Measurements from ENCODE around the gene LTBP1.

The LTBP1 gene

DNA sequence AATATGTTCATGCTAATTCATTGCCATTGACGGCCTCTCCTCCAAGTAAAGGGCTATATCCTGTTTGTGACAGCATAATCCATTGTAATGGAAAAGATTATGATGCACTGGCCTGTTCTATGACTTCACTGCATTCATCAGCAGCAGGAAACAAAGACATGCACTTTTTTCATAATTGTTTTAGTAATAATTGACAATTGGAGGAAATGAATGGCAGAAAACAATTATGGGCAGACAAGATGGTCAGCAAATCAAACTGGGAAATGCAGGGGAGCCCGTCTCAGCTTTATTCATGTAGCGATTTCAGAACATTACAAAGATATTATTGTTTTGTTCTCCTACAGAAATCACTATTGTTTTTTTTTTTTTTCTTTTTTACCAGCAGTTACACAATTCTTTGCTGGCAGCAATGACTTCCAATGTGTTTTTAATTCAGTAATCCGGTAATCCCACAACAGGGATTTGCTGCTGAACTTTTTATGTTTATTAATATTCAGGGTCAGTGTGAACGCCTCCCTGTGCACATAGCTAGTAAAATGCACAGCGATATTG, 495.9 kb downstream of the LTBP1 start:
- no peaks in the 10 kb centered on the region for H3K36me3 Mint-ChIP-seq
- no peaks in the 10 kb centered on the region for H3K4me1 Mint-ChIP-seq (ENCODE audit: low read depth)
- H3K4me3 Mint-ChIP-seq = no peak overlapping the region
- H3K9me3 Mint-ChIP-seq (ENCODE audit: low read depth) = no peaks in the 10 kb centered on the region
- H3K27ac Mint-ChIP-seq = no peak overlapping the region
- H3K27me3 Mint-ChIP-seq = no peaks in the 10 kb centered on the region

DNA sequence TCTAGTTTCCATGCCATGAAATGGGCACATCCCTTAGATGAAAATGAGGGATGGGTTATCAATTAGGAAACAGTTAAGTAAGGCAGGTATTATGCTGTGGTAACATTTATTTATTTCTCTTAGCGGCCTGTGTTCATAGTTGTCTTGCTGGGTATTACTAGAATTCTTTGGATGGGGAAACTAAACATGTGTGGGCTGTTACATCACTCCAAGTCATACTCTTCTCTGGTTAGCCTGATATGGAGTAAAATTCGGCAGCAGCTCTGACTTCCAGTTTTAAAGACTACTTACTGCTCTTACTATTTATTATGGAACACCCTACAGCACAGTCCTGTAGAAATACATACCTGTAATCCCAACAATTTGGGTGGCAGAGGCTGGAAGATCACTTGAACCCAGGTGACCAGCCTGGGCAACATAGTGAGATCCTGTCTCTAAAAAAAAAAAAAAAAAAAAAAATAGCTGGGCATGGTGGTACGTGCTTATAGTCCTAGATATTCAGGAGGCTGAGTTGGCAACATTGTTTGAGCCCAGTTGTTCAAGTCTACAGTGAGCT, 496.6 kb downstream of the LTBP1 start:
- no peak overlapping the region for H3K4me3 Mint-ChIP-seq
- no peaks in the 10 kb centered on the region for H3K27me3 Mint-ChIP-seq
- no peaks in the 10 kb centered on the region for H3K36me3 Mint-ChIP-seq
- no peaks in the 10 kb centered on the region for H3K4me1 Mint-ChIP-seq (ENCODE audit: low read depth)
- no peaks in the 10 kb centered on the region for H3K9me3 Mint-ChIP-seq (ENCODE audit: low read depth)
- no peak overlapping the region for H3K27ac Mint-ChIP-seq

DNA sequence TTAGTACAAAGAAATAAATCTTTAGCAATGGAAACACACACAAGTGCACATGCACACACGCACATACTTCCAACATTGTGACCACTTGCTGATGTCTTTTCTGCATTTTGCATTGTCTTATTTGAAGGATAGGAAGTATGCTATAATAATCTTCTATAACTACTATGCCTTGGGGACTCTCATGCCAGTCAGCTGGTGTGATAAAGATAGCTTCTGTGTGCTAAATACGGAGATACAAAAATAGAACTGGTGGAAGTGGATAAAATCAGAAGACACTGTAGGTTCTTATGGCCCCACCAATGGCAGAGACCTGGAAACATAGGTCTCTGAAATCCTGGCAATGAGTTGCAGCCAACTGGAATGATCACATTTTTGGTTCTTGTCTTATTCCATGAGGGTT, 498.2 kb downstream of the LTBP1 start:
- Mint-ChIP-seq H3K4me3 (no peak overlapping the region), H3K4me1 (ENCODE audit: low read depth) (no peaks in the 10 kb centered on the region), H3K9me3 (ENCODE audit: low read depth) (no peaks in the 10 kb centered on the region), H3K36me3 (no peaks in the 10 kb centered on the region), H3K27ac (no peak overlapping the region), H3K27me3 (no peaks in the 10 kb centered on the region)

DNA sequence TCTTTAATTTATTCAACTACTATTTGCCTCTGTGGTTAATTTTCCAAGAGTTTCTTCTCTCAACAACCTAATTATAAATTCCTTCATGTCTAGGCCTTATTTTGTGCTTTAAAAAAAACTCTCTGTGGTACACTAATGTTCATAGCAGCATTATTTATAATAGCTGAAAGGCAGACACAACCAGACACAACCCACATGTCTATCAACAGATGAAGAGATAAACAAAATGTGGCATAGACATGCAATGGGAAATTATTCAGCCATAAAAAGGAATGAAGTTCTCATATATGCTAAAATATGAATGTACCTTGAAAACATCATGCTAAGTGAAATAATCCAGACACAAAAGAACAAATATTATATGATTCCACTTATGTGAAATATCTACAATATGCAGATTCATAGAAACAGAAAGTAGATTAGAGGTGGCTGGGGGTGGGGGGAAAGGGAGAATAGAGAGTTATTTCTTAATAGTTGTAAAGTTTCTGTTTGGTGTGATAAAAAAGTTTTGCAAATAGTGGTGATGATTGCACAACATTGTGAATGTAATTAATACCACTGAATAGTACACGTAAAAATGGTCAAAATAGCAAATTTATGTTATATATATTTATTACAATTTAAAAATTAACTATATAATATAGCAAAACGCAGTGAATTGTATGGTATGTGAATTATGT, 501.6 kb downstream of the LTBP1 start:
- H3K36me3 Mint-ChIP-seq = peaks cover 7% of the 10 kb centered on the region
- no peaks in the 10 kb centered on the region for H3K4me1 Mint-ChIP-seq (ENCODE audit: low read depth)
- peaks cover 10% of the 10 kb centered on the region for H3K9me3 Mint-ChIP-seq (ENCODE audit: low read depth)
- no peak overlapping the region for H3K27ac Mint-ChIP-seq
- no peak overlapping the region for H3K4me3 Mint-ChIP-seq
- no peaks in the 10 kb centered on the region for H3K27me3 Mint-ChIP-seq

All from activated naive CD8-positive, alpha-beta T cell (primary cell).